Body of pancreas (tissue), 4 donors: ENCODE data around the gene RNLS.

Experiments
- POLR2A ChIP-seq, 3 donors: fragments of 450-650 bp; IDR thresholded peaks; one replicate each; pipeline ENCODE4 v1.6.1; 2016; ENCODE audit warnings: antibody characterized with exemption in 3 of 3, mild to moderate bottlenecking in 2 of 3
- TF ChIP-seq, protein P1 (sequence below), 7 experiments: fragments of 450-650 bp in 4 of 7; fragments of 200-600 bp in 3 of 7; sonication (generic) in 3 of 7; IDR thresholded peaks; one replicate each; pipeline ENCODE4 v1.5.1; 2016 to 2019; ENCODE audit warnings: antibody characterized with exemption in 7 of 7

DNA sequence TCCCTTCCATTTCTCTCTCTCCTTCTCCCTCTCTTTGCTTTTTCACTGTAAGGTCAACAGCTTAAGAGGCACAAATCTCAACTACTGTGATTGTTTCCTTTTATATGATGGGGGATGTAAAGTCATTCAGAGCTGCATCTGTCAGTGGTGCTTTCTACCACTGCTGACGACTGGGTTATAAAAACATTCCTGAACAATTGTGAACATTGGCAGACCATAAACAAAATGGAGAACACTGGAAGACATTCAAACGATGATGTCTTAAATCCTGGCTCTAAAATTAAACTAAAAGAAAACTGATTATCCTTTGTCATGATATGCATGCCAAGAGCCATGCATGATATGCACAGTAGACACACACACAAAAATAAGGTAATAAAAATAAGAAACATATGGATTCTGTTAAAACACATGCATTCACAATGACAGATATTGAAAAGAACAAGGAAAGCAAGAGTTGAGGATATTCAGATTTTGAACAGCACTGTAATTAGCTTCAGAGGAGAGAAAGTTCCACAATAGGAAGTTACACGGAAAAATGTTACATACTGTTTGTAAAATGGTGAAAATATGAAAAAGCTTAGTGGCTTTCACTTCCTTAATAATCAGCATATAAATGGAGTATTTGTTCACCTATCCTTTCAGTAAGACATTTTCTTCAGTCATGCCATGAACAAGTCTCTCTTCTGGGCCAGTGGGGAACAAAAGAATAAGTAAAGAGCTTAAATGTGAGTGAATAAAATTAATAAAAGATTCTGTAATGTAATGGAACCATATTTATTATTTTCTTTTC, 89.2 kb downstream of the RNLS start:
- TF ChIP-seq, protein P1, sequence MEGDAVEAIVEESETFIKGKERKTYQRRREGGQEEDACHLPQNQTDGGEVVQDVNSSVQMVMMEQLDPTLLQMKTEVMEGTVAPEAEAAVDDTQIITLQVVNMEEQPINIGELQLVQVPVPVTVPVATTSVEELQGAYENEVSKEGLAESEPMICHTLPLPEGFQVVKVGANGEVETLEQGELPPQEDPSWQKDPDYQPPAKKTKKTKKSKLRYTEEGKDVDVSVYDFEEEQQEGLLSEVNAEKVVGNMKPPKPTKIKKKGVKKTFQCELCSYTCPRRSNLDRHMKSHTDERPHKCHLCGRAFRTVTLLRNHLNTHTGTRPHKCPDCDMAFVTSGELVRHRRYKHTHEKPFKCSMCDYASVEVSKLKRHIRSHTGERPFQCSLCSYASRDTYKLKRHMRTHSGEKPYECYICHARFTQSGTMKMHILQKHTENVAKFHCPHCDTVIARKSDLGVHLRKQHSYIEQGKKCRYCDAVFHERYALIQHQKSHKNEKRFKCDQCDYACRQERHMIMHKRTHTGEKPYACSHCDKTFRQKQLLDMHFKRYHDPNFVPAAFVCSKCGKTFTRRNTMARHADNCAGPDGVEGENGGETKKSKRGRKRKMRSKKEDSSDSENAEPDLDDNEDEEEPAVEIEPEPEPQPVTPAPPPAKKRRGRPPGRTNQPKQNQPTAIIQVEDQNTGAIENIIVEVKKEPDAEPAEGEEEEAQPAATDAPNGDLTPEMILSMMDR (IDR thresholded peaks at IDR 0.05), result no peak
- no peak for TF ChIP-seq POLR2A (IDR thresholded peaks at IDR 0.05)
